DND-41 (cell line): ENCODE measurements around the gene PRCP.

Source experiments
- ATAC-seq: fragments of 200-7000 bp; cut with Tn5 transposase; 3 replicates; pipeline ENCODE4 v1.9.1; 2021; ENCODE audit warnings: low read depth; ENCODE audit not compliant: insufficient read depth
- DNase-seq: peaks from one replicate; pipeline ENCODE4 v3.0.0-alpha.2; 2020
- H2AFZ ChIP-seq: 2 replicates; pipeline ENCODE4 v1.6.0; 2012; ENCODE audit warnings: low read depth, low read length
- H3K27ac ChIP-seq: 2 replicates; pipeline ENCODE4 v1.5.1; 2012; ENCODE audit warnings: low read length, inconsistent platforms
- H3K27me3 ChIP-seq: fragments of 200-600 bp; sonication (generic); 2 replicates; pipeline ENCODE4 v1.6.0; 2012; ENCODE audit warnings: low read length, mild to moderate bottlenecking, inconsistent platforms; ENCODE audit not compliant: insufficient read depth, poor library complexity
- H3K36me3 ChIP-seq: 2 replicates; pipeline ENCODE4 v1.5.1; 2012; ENCODE audit warnings: low read length, inconsistent platforms; ENCODE audit not compliant: insufficient read depth
- H3K4me1 ChIP-seq: 2 replicates; pipeline ENCODE4 v1.5.1; 2012; ENCODE audit warnings: mild to moderate bottlenecking, low read length; ENCODE audit not compliant: insufficient read depth
- H3K4me2 ChIP-seq: 2 replicates; pipeline ENCODE4 v1.6.0; 2012; ENCODE audit warnings: mild to moderate bottlenecking, moderate library complexity, low read length, inconsistent platforms; ENCODE audit not compliant: insufficient read depth
- H3K4me3 ChIP-seq, 2 experiments: fragments of 200-600 bp in 1 of 2; shearing (Covaris generic) in 1 of 2; 2 replicates each; pipeline ENCODE4 v1.5.1; 2012 to 2016; ENCODE audit warnings: inconsistent platforms in 2 of 2, low read length in 2 of 2, mild to moderate bottlenecking in 2 of 2, low read depth in 1 of 2, moderate library complexity in 1 of 2
- H3K79me2 ChIP-seq: 2 replicates; pipeline ENCODE4 v1.6.0; 2012; ENCODE audit warnings: low read length, inconsistent platforms; ENCODE audit not compliant: insufficient read depth
- H3K9ac ChIP-seq: 2 replicates; pipeline ENCODE4 v1.6.0; 2012; ENCODE audit warnings: low read depth, mild to moderate bottlenecking, inconsistent platforms, low read length, moderate library complexity
- H3K9me3 ChIP-seq: 2 replicates; pipeline ENCODE4 v1.5.1; 2012; ENCODE audit warnings: low read length, moderate library complexity, mild to moderate bottlenecking, inconsistent platforms; ENCODE audit not compliant: insufficient read depth, severe bottlenecking
- H4K20me1 ChIP-seq: 2 replicates; pipeline ENCODE4 v1.6.0; 2012; ENCODE audit warnings: low read length; ENCODE audit not compliant: insufficient read depth
- CTCF ChIP-seq: IDR thresholded peaks from 2 replicates; pipeline ENCODE4 v1.5.1; 2012; ENCODE audit warnings: borderline replicate concordance, low read length, moderate library complexity, mild to moderate bottlenecking; ENCODE audit not compliant: poor library complexity, severe bottlenecking; ENCODE audit errors: extremely low read depth
- EZH2 ChIP-seq: IDR thresholded peaks from 3 replicates; pipeline ENCODE4 v1.6.1; 2012; ENCODE audit warnings: borderline replicate concordance, low read depth, mild to moderate bottlenecking, moderate library complexity, low read length, inconsistent platforms; ENCODE audit not compliant: severe bottlenecking

The PRCP gene

DNA sequence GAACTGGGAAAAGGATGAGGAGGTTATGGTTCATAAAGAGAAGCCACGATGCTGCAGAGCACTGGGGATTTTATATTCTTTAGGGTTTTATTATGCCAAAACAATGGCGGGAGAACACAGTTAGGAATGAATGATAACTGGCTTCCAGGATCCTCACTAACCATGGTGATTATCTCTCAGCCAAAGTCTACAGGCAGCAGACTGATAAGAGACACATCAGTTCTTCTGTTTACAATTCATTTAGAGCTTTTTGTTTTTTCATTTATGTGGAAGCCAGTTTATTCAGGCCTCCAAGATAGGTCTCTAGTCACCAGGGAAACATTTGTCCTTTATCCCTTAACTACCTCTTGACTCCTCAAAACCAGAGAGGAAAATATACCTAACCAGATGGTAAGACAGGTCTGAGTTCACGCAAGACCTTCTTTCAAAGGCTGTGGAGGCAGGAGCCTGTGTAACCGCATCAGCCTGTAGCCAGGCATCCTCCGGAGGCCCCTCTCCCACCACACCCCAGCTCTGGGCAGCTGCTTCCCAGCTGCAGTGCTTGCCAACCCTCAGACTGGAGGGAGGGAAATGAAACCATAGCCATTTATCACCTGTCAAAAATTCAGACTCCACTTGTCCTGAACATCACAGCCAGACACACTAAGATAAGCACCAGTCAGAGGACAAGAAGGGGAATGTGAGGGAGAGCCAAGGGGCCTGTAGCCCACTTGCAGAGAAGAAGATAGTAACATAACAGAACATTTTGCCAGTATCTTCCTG, 109.3 kb downstream of the PRCP start:
- DNase-seq (no peak), ATAC-seq (no peak)
- Histone ChIP-seq H3K36me3 (no peaks in the 10 kb centered on the region), H4K20me1 (no peaks in the 10 kb centered on the region), H3K79me2 (no peaks in the 10 kb centered on the region), H3K9me3 (no peaks in the 10 kb centered on the region), H2AFZ (no peak overlapping the region), H3K4me3 (no peak overlapping the region), H3K9ac (no peak overlapping the region), H3K27me3 (no peaks in the 10 kb centered on the region), H3K4me2 (no peak overlapping the region), H3K27ac (no peak overlapping the region), H3K4me1 (no peaks in the 10 kb centered on the region)
- no peak for TF ChIP-seq CTCF

DNA sequence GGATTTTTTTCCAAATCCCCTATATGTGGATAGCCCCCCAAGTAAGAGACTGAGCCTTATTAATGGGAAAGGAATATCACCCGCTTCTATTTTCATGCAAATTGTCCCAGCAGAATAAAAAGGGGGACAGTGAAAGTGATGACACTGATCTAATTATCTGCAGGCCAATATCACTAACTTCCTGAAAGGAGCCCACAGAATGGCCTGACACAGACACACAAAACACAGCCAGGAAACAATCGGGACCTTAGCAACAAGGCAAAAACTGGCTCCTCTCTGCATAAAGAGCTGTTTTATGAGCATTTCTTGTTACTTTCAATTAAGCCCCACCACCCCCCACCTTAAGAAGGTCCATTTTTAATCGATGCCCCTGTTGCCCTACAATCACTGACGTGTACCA, 112.2 kb downstream of the PRCP start:
- DNase-seq = no peak
- Histone ChIP-seq H3K4me2 (no peak overlapping the region), H3K4me3 (no peak overlapping the region), H2AFZ (no peak overlapping the region), H3K27ac (no peak overlapping the region), H3K36me3 (no peaks in the 10 kb centered on the region), H3K27me3 (no peaks in the 10 kb centered on the region), H3K9me3 (no peaks in the 10 kb centered on the region), H3K79me2 (no peaks in the 10 kb centered on the region), H3K4me1 (no peaks in the 10 kb centered on the region), H3K9ac (no peak overlapping the region), H4K20me1 (no peaks in the 10 kb centered on the region)
- ATAC-seq = no peak
- TF ChIP-seq CTCF (no peak), EZH2 (no peak)

DNA sequence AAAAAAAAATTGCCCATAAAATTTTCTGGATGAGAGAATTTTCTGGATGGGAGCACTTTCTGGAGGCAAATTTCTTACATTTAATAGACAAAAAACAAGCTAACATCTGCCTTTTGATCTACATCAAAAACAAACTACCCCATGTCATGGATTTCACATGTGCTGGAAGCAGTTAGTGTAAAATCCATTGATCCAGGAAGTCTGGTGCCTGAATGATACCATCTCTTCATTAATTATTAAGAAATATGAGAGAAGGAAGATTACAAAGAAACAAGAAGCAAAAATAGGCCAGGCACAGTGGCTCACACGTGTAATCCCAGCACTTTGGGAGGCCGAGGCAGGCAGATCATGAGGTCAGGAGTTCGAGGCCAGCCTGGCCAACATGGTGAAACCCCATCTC, 113.4 kb downstream of the PRCP start:
- Histone ChIP-seq H3K9ac (no peak overlapping the region), H3K9me3 (no peaks in the 10 kb centered on the region), H2AFZ (no peak overlapping the region), H4K20me1 (no peaks in the 10 kb centered on the region), H3K4me1 (no peaks in the 10 kb centered on the region), H3K79me2 (no peaks in the 10 kb centered on the region), H3K27ac (no peak overlapping the region), H3K36me3 (no peaks in the 10 kb centered on the region), H3K4me2 (no peak overlapping the region), H3K4me3 (no peak overlapping the region), H3K27me3 (no peaks in the 10 kb centered on the region)
- DNase-seq (no peak), ATAC-seq (no peak)
- TF ChIP-seq CTCF (no peak), EZH2 (no peak)

- Histone ChIP-seq H3K9me3 (no peaks in the 10 kb centered on the region), H3K27me3 (no peaks in the 10 kb centered on the region), H3K36me3 (no peaks in the 10 kb centered on the region), H2AFZ (no peak overlapping the region), H3K27ac (no peak overlapping the region), H3K4me3 (no peak overlapping the region), H3K4me2 (no peak overlapping the region), H3K79me2 (no peaks in the 10 kb centered on the region), H3K9ac (no peak overlapping the region), H4K20me1 (no peaks in the 10 kb centered on the region), H3K4me1 (no peaks in the 10 kb centered on the region)
- DNase-seq (no peak), ATAC-seq (no peak)
- no peak for TF ChIP-seq CTCF
- TF ChIP-seq EZH2 = no peak
Observed at GRCh38 chr11:82786001-82786400, 114.2 kb downstream of the PRCP start.
